ENCODE results near the gene TMEM52B.
"Not testable (repeated sequence)": the region's sequence is repeated elsewhere in the genome, so short reads cannot be mapped to it uniquely, and the experiment has no call there.

Gene TMEM52B

DNA sequence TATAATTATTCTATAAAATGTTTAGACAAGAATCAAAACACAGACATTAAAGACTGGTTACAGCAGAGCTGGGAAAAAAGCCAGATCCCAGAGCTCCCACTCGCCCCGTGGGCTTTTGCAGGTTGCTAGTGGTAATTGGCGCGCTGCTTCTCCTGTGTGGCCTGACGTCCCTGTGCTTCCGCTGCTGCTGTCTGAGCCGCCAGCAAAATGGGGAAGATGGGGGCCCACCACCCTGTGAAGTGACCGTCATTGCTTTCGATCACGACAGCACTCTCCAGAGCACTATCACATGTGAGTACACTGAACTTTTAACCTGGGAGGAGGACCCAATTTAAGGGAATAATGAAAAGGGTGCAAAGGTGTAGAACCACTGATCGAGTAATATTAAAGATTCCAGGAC is 7.5 kb downstream of the TMEM52B start:
- Histone ChIP-seq H3K27me3 (replicated peaks; ENCODE audit: insufficient read depth, low read length) (no peaks in the 10 kb centered on the region), H4K20me1 (ENCODE audit: insufficient read depth, low read length) (no peaks in the 10 kb centered on the region), H2AFZ (ENCODE audit: low read length) (no peak overlapping the region), H3K9me3 (replicated peaks; ENCODE audit: insufficient read depth, low read length) (no peaks in the 10 kb centered on the region), H3K36me3 (replicated peaks; ENCODE audit: insufficient read depth, low read length) (no peaks in the 10 kb centered on the region), H3K9ac (ENCODE audit: low read length) (no peak overlapping the region), H3K27ac (ENCODE audit: low read length) (no peak overlapping the region), H3K79me2 (ENCODE audit: low read length) (no peaks in the 10 kb centered on the region), H3F3A (ENCODE audit: insufficient read depth, low read length) (no peaks in the 10 kb centered on the region), H3K4me2 (ENCODE audit: low read depth, low read length) (no peak overlapping the region), H3K9me2 (replicated peaks; ENCODE audit: insufficient read depth, low read length) (no peaks in the 10 kb centered on the region), H3K4me3 (ENCODE audit: low read length) (no peak overlapping the region), H3K4me1 (ENCODE audit: low read length) (peaks cover 6% of the 10 kb centered on the region; the same call in 1 of the 2 replicates)
- TF ChIP-seq EZH2 (optimal IDR thresholded peaks at IDR 0.05; ENCODE audit: low read depth, low read length) = no peak
- no peak for TF ChIP-seq EZH2phosphoT487 (IDR thresholded peaks at IDR 0.05; ENCODE audit: low read length)
- TF ChIP-seq CTCF (IDR thresholded peaks at IDR 0.05; ENCODE audit: low read length) = no peak
- no peak for DNase-seq

- H3K9me2 ChIP-seq (replicated peaks; ENCODE audit: insufficient read depth, low read length); H3K27me3 ChIP-seq (replicated peaks; ENCODE audit: insufficient read depth, low read length); H3K4me1 ChIP-seq (ENCODE audit: low read length); H3K9me3 ChIP-seq (replicated peaks; ENCODE audit: insufficient read depth, low read length); H3K4me2 ChIP-seq (ENCODE audit: low read depth, low read length); H3F3A ChIP-seq (ENCODE audit: insufficient read depth, low read length); H3K4me3 ChIP-seq (ENCODE audit: low read length); H3K79me2 ChIP-seq (ENCODE audit: low read length); H3K36me3 ChIP-seq (replicated peaks; ENCODE audit: insufficient read depth, low read length); H2AFZ ChIP-seq (ENCODE audit: low read length); H3K9ac ChIP-seq (ENCODE audit: low read length); H3K27ac ChIP-seq (ENCODE audit: low read length); DNase-seq; H4K20me1 ChIP-seq (ENCODE audit: insufficient read depth, low read length): not testable (repeated sequence)
Measured at GRCh38 chr12:10186958-10187357, 8.1 kb downstream of the TMEM52B start.

- Histone ChIP-seq H3K4me1 (ENCODE audit: low read length) (peaks cover 6% of the 10 kb centered on the region; the same call in 1 of the 2 replicates), H3K36me3 (replicated peaks; ENCODE audit: insufficient read depth, low read length) (no peaks in the 10 kb centered on the region), H3K79me2 (ENCODE audit: low read length) (no peaks in the 10 kb centered on the region), H3K27ac (ENCODE audit: low read length) (no peak overlapping the region), H3K27me3 (replicated peaks; ENCODE audit: insufficient read depth, low read length) (no peaks in the 10 kb centered on the region), H3K4me3 (ENCODE audit: low read length) (no peak overlapping the region), H3K9me2 (replicated peaks; ENCODE audit: insufficient read depth, low read length) (no peaks in the 10 kb centered on the region), H4K20me1 (ENCODE audit: insufficient read depth, low read length) (no peaks in the 10 kb centered on the region), H3K9ac (ENCODE audit: low read length) (no peak overlapping the region), H3F3A (ENCODE audit: insufficient read depth, low read length) (no peaks in the 10 kb centered on the region), H3K4me2 (ENCODE audit: low read depth, low read length) (no peak overlapping the region), H3K9me3 (replicated peaks; ENCODE audit: insufficient read depth, low read length) (no peaks in the 10 kb centered on the region), H2AFZ (ENCODE audit: low read length) (no peak overlapping the region)
- DNase-seq = no peak
- no peak for TF ChIP-seq CTCF (IDR thresholded peaks at IDR 0.05; ENCODE audit: low read length)
- TF ChIP-seq EZH2phosphoT487 (IDR thresholded peaks at IDR 0.05; ENCODE audit: low read length) = no peak
- no peak for TF ChIP-seq EZH2 (optimal IDR thresholded peaks at IDR 0.05; ENCODE audit: low read depth, low read length)
Measured at GRCh38 chr12:10189653-10190052, 10.8 kb downstream of the TMEM52B start.

GRCh38 chr12:10190558-10191388 is 11.9 kb downstream of the TMEM52B start:
- Histone ChIP-seq H3K36me3 (replicated peaks; ENCODE audit: insufficient read depth, low read length) (no peaks in the 10 kb centered on the region), H3K9me3 (replicated peaks; ENCODE audit: insufficient read depth, low read length) (no peaks in the 10 kb centered on the region), H3K4me1 (ENCODE audit: low read length) (peaks cover 6% of the 10 kb centered on the region; the same call in 1 of the 2 replicates), H3K4me3 (ENCODE audit: low read length) (no peak overlapping the region), H3K27me3 (replicated peaks; ENCODE audit: insufficient read depth, low read length) (no peaks in the 10 kb centered on the region), H4K20me1 (ENCODE audit: insufficient read depth, low read length) (no peaks in the 10 kb centered on the region), H3K9ac (ENCODE audit: low read length) (no peak overlapping the region), H3K79me2 (ENCODE audit: low read length) (no peaks in the 10 kb centered on the region), H3K9me2 (replicated peaks; ENCODE audit: insufficient read depth, low read length) (no peaks in the 10 kb centered on the region), H3K4me2 (ENCODE audit: low read depth, low read length) (no peak overlapping the region), H3F3A (ENCODE audit: insufficient read depth, low read length) (no peaks in the 10 kb centered on the region), H2AFZ (ENCODE audit: low read length) (peak overlapping the region; percentile 30; the same call in 1 of the 2 replicates), H3K27ac (ENCODE audit: low read length) (no peak overlapping the region)
- peak; percentile 73 for DNase-seq
- TF ChIP-seq CTCF (IDR thresholded peaks at IDR 0.05; ENCODE audit: low read length) = peak; percentile 89
- no peak for TF ChIP-seq EZH2 (optimal IDR thresholded peaks at IDR 0.05; ENCODE audit: low read depth, low read length)

Data from MM.1S (cell line).